ENCODE results near the gene LHFPL3. TPM values are rescaled to one million over a fixed set of nuclear protein-coding genes. Genes with fewer than 3 reads are reported as not detected.

Gene LHFPL3
- total RNA-seq, 2 donors from 2014 or later, result not detected

DNA sequence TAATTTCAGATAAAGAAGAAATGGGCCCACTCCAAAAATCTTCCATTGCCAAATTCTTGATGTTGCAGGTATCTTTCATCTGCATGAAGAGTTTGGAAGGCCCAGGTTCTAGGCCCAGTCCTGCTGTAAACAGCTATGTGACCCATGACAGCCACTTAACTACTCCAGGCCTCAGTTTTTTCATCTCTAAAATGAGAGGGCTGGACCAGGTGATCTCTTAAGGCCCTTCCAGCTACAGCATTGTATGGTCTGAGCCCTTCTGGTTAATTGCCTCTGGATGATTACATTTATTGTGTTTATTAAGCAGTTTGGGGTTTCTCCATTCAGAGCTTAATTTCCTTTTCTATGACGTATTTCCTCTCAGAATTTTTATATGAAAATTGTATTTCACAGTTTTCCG is 494.8 kb downstream of the LHFPL3 start:
- H3K4me3 ChIP-seq, result no peak overlapping the region
- no peaks in the 10 kb centered on the region for H3K27me3 ChIP-seq
- no peaks in the 10 kb centered on the region for H3K36me3 ChIP-seq
- TF ChIP-seq, protein P1, sequence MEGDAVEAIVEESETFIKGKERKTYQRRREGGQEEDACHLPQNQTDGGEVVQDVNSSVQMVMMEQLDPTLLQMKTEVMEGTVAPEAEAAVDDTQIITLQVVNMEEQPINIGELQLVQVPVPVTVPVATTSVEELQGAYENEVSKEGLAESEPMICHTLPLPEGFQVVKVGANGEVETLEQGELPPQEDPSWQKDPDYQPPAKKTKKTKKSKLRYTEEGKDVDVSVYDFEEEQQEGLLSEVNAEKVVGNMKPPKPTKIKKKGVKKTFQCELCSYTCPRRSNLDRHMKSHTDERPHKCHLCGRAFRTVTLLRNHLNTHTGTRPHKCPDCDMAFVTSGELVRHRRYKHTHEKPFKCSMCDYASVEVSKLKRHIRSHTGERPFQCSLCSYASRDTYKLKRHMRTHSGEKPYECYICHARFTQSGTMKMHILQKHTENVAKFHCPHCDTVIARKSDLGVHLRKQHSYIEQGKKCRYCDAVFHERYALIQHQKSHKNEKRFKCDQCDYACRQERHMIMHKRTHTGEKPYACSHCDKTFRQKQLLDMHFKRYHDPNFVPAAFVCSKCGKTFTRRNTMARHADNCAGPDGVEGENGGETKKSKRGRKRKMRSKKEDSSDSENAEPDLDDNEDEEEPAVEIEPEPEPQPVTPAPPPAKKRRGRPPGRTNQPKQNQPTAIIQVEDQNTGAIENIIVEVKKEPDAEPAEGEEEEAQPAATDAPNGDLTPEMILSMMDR (IDR thresholded peaks at IDR 0.05), result no peak
- H3K9me3 ChIP-seq, result no peaks in the 10 kb centered on the region
- H3K4me1 ChIP-seq, result no peaks in the 10 kb centered on the region
- H3K27ac ChIP-seq, result no peak overlapping the region
- DNase-seq (ENCODE audit: low spot score), result no peak

DNA sequence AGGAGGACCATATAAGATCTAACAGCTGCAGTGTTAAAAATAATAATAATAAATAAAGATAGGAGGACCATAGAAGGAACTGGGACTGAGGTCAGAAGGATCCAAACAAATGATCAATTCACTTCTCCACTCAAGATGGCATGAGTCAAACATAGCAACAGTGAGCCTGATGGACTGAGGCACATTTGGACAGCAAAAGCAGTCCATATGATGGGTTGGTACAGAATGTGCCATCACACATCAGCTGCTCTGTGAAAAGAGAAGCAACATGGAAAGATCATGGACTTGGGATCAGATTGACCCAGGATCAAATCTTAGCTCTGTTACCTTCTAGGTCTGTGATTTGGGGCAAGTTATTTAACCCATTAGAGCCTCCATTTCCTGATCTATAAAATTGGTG is 496.7 kb downstream of the LHFPL3 start:
- H3K27ac ChIP-seq, result no peak overlapping the region
- no peaks in the 10 kb centered on the region for H3K36me3 ChIP-seq
- no peaks in the 10 kb centered on the region for H3K27me3 ChIP-seq
- TF ChIP-seq, protein P1 (IDR thresholded peaks at IDR 0.05), result no peak
- DNase-seq (ENCODE audit: low spot score), result no peak
- no peak overlapping the region for H3K4me3 ChIP-seq
- H3K9me3 ChIP-seq, result no peaks in the 10 kb centered on the region
- H3K4me1 ChIP-seq, result no peaks in the 10 kb centered on the region

DNA sequence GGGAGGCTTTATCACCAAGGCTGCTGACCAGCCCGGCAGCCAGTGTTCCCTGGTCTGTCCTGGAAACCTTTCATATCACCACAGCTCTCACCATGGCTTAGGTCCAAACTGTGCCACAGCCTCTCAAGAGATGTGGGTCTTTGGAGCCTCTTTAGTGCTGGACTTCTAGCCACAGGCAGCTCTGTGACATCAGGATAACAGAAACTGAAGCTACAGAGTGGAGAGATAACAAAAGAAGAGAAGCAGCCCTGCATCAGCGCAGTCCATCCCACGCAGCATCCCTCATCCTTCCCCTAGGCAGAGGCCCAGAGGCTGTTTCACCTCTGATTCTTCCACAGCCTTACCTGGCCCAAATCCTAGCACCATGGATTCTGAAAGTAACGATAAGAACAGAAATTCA is 497.7 kb downstream of the LHFPL3 start:
- H3K27ac ChIP-seq, result no peak overlapping the region
- H3K4me1 ChIP-seq, result no peaks in the 10 kb centered on the region
- TF ChIP-seq, protein P1 (IDR thresholded peaks at IDR 0.05), result no peak
- no peak overlapping the region for H3K4me3 ChIP-seq
- H3K36me3 ChIP-seq, result no peaks in the 10 kb centered on the region
- H3K9me3 ChIP-seq, result no peaks in the 10 kb centered on the region
- H3K27me3 ChIP-seq, result no peaks in the 10 kb centered on the region
- no peak for DNase-seq (ENCODE audit: low spot score)

DNA sequence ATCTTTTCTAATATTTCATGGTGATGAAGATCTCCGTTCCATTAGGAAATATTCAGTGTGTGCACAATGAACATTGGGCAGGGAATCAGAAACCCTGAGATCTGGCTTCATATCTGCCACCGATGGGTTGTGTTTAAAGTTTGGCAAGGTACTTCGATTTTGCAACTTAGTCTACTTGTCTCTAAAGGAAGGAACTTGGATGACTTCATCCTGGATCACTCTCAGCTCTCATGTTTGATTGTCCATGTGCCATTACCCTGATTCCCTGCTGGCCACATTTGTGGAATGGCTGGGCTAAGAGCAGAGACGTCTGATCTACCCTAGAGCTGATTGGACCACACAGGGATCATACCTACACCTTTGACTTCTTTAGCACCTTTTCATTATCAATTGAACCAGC is 508.6 kb downstream of the LHFPL3 start:
- Histone ChIP-seq H3K9me3 (no peaks in the 10 kb centered on the region), H3K36me3 (no peaks in the 10 kb centered on the region), H3K4me3 (no peak overlapping the region), H3K27me3 (no peaks in the 10 kb centered on the region), H3K27ac (no peak overlapping the region), H3K4me1 (no peaks in the 10 kb centered on the region)
- TF ChIP-seq, protein P1 (IDR thresholded peaks at IDR 0.05), result no peak
- no peak for DNase-seq (ENCODE audit: low spot score)

DNA sequence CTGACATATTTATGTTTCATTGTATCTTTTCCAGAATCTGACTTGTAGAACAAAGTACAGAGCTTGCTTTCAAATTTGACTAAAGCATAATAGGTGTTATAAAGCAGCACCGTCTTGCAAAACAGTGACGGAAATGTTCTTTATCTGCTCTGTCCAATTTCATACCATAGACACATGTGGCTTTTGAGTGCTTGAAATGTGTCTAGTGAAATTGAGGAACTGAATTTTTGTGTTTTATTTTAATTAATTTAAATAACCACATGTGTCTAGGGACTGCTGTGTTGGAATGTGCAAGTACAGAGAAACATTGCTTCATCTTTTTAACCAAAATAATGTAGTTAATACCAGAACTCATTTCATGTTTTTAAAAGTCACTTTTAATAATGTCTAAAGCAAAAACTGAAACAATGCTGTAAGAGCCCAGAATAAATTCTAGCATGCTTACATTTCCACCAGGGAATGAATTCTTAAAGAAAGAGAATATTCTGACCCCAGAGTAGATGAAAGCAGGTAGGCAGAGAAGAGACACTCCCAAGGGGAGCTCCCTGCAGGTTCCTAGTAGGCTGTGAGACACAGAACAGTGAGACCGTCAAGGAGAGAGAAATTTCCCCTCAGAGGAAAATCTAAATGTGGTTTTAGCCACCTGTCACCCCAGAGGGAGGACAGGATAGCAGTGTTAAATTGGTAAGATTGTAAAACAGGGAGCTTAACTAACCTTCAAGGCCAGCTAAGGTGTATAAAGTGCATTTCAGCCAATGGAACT is 510.3 kb downstream of the LHFPL3 start:
- Histone ChIP-seq H3K36me3 (no peaks in the 10 kb centered on the region), H3K4me1 (no peaks in the 10 kb centered on the region), H3K27ac (no peak overlapping the region), H3K4me3 (no peak overlapping the region), H3K27me3 (no peaks in the 10 kb centered on the region), H3K9me3 (no peaks in the 10 kb centered on the region)
- TF ChIP-seq, protein P1 (IDR thresholded peaks at IDR 0.05), result no peak
- DNase-seq (ENCODE audit: low spot score), result no peak

DNA sequence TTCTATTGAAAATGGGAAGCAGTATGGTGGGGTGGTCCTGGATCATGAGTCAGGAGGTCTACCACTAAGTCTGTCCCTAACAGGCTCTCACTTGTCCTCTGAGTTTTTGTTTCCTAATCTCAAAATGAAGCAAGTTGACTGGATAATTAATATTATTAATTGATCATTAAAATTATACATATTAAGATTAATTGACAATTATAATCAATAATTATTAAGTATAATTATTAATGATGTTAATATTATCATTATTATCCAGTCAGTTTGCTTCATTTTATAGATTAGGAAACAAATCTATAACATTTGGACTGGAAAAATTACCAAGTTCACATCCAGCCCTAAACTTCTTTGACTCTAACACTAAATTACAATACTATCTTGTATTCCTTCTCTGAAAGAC is 511.4 kb downstream of the LHFPL3 start:
- no peaks in the 10 kb centered on the region for H3K36me3 ChIP-seq
- H3K9me3 ChIP-seq, result no peaks in the 10 kb centered on the region
- H3K4me3 ChIP-seq, result no peak overlapping the region
- H3K27me3 ChIP-seq, result no peaks in the 10 kb centered on the region
- TF ChIP-seq, protein P1 (IDR thresholded peaks at IDR 0.05), result no peak
- DNase-seq (ENCODE audit: low spot score), result no peak
- H3K4me1 ChIP-seq, result no peaks in the 10 kb centered on the region
- H3K27ac ChIP-seq, result no peak overlapping the region
